Measurements from ENCODE around the gene NOS3. TPM values are rescaled to one million over a fixed set of nuclear protein-coding genes. Genes with fewer than 3 reads are reported as not detected.

NOS3 gene
- total and polyA plus RNA-seq, 9 of the 15 experiments (the other 6 are each of a cell fraction or from before 2014, with no cell fraction given): 1.1 to 121 (median 23.6) TPM

GRCh38 chr7:150944066-150945042 lies 46.5 kb upstream of the NOS3 start (continued):
- TF ChIP-seq ETS2 (tag; IDR thresholded peaks at IDR 0.05; ENCODE audit: borderline replicate concordance, poor library complexity, severe bottlenecking) (no peak), ZNF224 (CRISPR knock-in tag; IDR thresholded peaks at IDR 0.05) (no peak), KLF6 (CRISPR knock-in tag; IDR thresholded peaks at IDR 0.05; ENCODE audit: borderline replicate concordance) (no peak), ZNF668 (CRISPR knock-in tag; IDR thresholded peaks at IDR 0.05) (no peak), HNRNPL (IDR thresholded peaks at IDR 0.05; ENCODE audit: low read depth, low read length) (no peak), ZNF780A (CRISPR knock-in tag; IDR thresholded peaks at IDR 0.05) (no peak), HEY1 (CRISPR knock-in tag; IDR thresholded peaks at IDR 0.05; ENCODE audit: borderline replicate concordance) (no peak), FOS (IDR thresholded peaks at IDR 0.05; ENCODE audit: extremely low read depth, insufficient read length) (no peak), SMC3 (conservative IDR thresholded peaks at IDR 0.05; ENCODE audit: insufficient read depth, low read depth, low read length) (no peak), ZNF239 (CRISPR knock-in tag; IDR thresholded peaks at IDR 0.05) (no peak), FOXM1 (IDR thresholded peaks at IDR 0.05; ENCODE audit: low read depth) (no peak), FOXM1 (CRISPR knock-in tag; IDR thresholded peaks at IDR 0.05; ENCODE audit: low read depth) (no peak), HOXB6 (CRISPR knock-in tag; IDR thresholded peaks at IDR 0.05; ENCODE audit: borderline replicate concordance) (no peak), POLR2AphosphoS2 (IDR thresholded peaks at IDR 0.05; ENCODE audit: low read length) (peak; percentile 93)
- TF ChIP-seq, protein P1, sequence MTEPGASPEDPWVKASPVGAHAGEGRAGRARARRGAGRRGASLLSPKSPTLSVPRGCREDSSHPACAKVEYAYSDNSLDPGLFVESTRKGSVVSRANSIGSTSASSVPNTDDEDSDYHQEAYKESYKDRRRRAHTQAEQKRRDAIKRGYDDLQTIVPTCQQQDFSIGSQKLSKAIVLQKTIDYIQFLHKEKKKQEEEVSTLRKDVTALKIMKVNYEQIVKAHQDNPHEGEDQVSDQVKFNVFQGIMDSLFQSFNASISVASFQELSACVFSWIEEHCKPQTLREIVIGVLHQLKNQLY (CRISPR knock-in tag; conservative IDR thresholded peaks at IDR 0.05): no peak
- TF ChIP-seq, protein P2, sequence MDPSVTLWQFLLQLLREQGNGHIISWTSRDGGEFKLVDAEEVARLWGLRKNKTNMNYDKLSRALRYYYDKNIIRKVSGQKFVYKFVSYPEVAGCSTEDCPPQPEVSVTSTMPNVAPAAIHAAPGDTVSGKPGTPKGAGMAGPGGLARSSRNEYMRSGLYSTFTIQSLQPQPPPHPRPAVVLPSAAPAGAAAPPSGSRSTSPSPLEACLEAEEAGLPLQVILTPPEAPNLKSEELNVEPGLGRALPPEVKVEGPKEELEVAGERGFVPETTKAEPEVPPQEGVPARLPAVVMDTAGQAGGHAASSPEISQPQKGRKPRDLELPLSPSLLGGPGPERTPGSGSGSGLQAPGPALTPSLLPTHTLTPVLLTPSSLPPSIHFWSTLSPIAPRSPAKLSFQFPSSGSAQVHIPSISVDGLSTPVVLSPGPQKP (CRISPR knock-in tag; IDR thresholded peaks at IDR 0.05): no peak

Measured in K562 (cell line).